ENCODE measurements around the gene TMEFF2.

TMEFF2 gene

GRCh38 chr2:192072261-192072660 is 122.5 kb downstream of the TMEFF2 start:
- CTCF ChIA-PET: interaction anchor here (0.5 kb wide), 1 partner anchor 1216 kb away, joined by 3 read pairs; no protein-coding TSS in a partner anchor

GRCh38 chr2:192070099-192070498 is 124.6 kb downstream of the TMEFF2 start:
- ChIA-PET POLR2A (no interaction called here), CTCF (interaction anchor here (0.6 to 1.9 kb wide), 3 partner anchors 22 to 97 kb away, joined by 3 to 4 read pairs (median 3); no protein-coding TSS in a partner anchor)
- no peak overlapping the region for H3K27ac ChIP-seq (ENCODE audit: extremely low read depth, low read depth, low read length)

More at GRCh38 chr2:192072261-192072660, 122.5 kb downstream of the TMEFF2 start:
- TF ChIP-seq TRIM28 (IDR thresholded peaks at IDR 0.05; ENCODE audit: borderline replicate concordance, low read length) (no peak), ZNF510 (tag by site-specific recombination; IDR thresholded peaks at IDR 0.05; ENCODE audit: insufficient replicate concordance) (no peak), TCF7L2 (IDR thresholded peaks at IDR 0.05; ENCODE audit: borderline replicate concordance, low read depth, low read length) (no peak), ZNF629 (tag by site-specific recombination; IDR thresholded peaks at IDR 0.05) (no peak), ZNF366 (tag by site-specific recombination; conservative IDR thresholded peaks at IDR 0.05) (no peak)
- Histone ChIP-seq H3K4me1 (ENCODE audit: control insufficient read depth, insufficient read depth, low read length) (no peaks in the 10 kb centered on the region), H3K9me3 (ENCODE audit: control insufficient read depth, insufficient read depth, low read depth, low read length) (no peaks in the 10 kb centered on the region), H3K36me3 (ENCODE audit: control insufficient read depth in 2 of 2, insufficient read depth in 1 of 2, low read length in 2 of 2) (no peaks in the 10 kb centered on the region), H3K4me3 (ENCODE audit: low read depth, low read length) (no peak overlapping the region), H3K27ac (ENCODE audit: extremely low read depth, low read depth, low read length) (no peak overlapping the region)
- POLR2A ChIA-PET: no interaction called here

More at GRCh38 chr2:192070099-192070498, 124.6 kb downstream of the TMEFF2 start:
- no peaks in the 10 kb centered on the region for H3K4me1 ChIP-seq (ENCODE audit: control insufficient read depth, insufficient read depth, low read length)
- H3K36me3 ChIP-seq (ENCODE audit: control insufficient read depth in 2 of 2, insufficient read depth in 1 of 2, low read length in 2 of 2): no peaks in the 10 kb centered on the region
- H3K4me3 ChIP-seq (ENCODE audit: low read depth, low read length): no peak overlapping the region
- no peaks in the 10 kb centered on the region for H3K9me3 ChIP-seq (ENCODE audit: control insufficient read depth, insufficient read depth, low read depth, low read length)
- TF ChIP-seq YY1 (tag by site-specific recombination; IDR thresholded peaks at IDR 0.05): no peak
- TF ChIP-seq ZNF292 (tag by site-specific recombination; IDR thresholded peaks at IDR 0.05; ENCODE audit: borderline replicate concordance, low read depth): no peak
- no peak for TF ChIP-seq ZSCAN5A (tag by site-specific recombination; IDR thresholded peaks at IDR 0.05)
- TF ChIP-seq ZBTB49 (tag by site-specific recombination; IDR thresholded peaks at IDR 0.05; ENCODE audit: low read depth): no peak
- no peak for TF ChIP-seq ZNF704 (tag by site-specific recombination; IDR thresholded peaks at IDR 0.05)
- no peak for TF ChIP-seq ZNF558 (tag by site-specific recombination; IDR thresholded peaks at IDR 0.05)
- TF ChIP-seq ZNF555 (tag by site-specific recombination; conservative IDR thresholded peaks at IDR 0.05): no peak
- TF ChIP-seq ZBTB26 (tag by site-specific recombination; optimal IDR thresholded peaks at IDR 0.05): no peak
- no peak for TF ChIP-seq ZNF660 (tag by site-specific recombination; IDR thresholded peaks at IDR 0.05)
- TF ChIP-seq ZBTB10 (tag by site-specific recombination; IDR thresholded peaks at IDR 0.05): no peak
- no peak for TF ChIP-seq ZXDB (tag by site-specific recombination; IDR thresholded peaks at IDR 0.05)
- TF ChIP-seq ZNF645 (tag by site-specific recombination; IDR thresholded peaks at IDR 0.05): no peak

Measured in HEK293 (cell line).